Activated CD4-positive, alpha-beta T cell treated with anti-CD3 and anti-CD28 coated beads, Interleukin-2, amount 10 ng/mL, durations not matched to agents 24 days and 14 days (primary cell): ENCODE results near the gene SLC23A2. TPM values are rescaled to one million over a fixed set of nuclear protein-coding genes. Genes with fewer than 3 reads are reported as not detected.

Experiments used
- DNase-seq: peaks from one replicate; pipeline ENCODE4 v3.0.0; 2022
- H3K27ac Mint-ChIP-seq: one replicate; pipeline ENCODE4 v1.8.0; 2022; ENCODE audit warnings: mild to moderate bottlenecking, mixed read lengths
- H3K27me3 Mint-ChIP-seq: one replicate; pipeline ENCODE4 v1.8.0; 2022; ENCODE audit warnings: mixed read lengths
- H3K36me3 Mint-ChIP-seq: one replicate; pipeline ENCODE4 v1.8.0; 2022; ENCODE audit warnings: low read depth, mild to moderate bottlenecking, mixed read lengths
- H3K4me1 Mint-ChIP-seq: one replicate; pipeline ENCODE4 v1.8.0; 2021; ENCODE audit warnings: mixed read lengths
- H3K4me3 Mint-ChIP-seq: one replicate; pipeline ENCODE4 v1.8.0; 2022; ENCODE audit warnings: mild to moderate bottlenecking, moderate library complexity, mixed read lengths
- H3K9me3 Mint-ChIP-seq: one replicate; pipeline ENCODE4 v1.8.0; 2021; ENCODE audit warnings: mixed read lengths
- intact Hi-C: fragments of 100-400 bp; cut with micrococcal nuclease; formaldehyde crosslinking; loops from one replicate; pipeline ENCODE4 v1.15.1; 2023
- total RNA-seq: library from RNA; stranded (reverse); gene quantifications from 2 replicates; pipeline ENCODE4 v1.2.3, GENCODE V29; 2022

The SLC23A2 gene
- total RNA-seq, 1 donor from 2014 or later: 26.9 TPM

- H3K4me3 Mint-ChIP-seq: no peak overlapping the region
- no peaks in the 10 kb centered on the region for H3K9me3 Mint-ChIP-seq
- H3K36me3 Mint-ChIP-seq: peaks cover 16% of the 10 kb centered on the region
- intact Hi-C loops: no loop called here
- no peak overlapping the region for H3K27ac Mint-ChIP-seq
- no peak for DNase-seq
- no peaks in the 10 kb centered on the region for H3K4me1 Mint-ChIP-seq
- no peaks in the 10 kb centered on the region for H3K27me3 Mint-ChIP-seq
These were observed 95.7 kb downstream of the SLC23A2 start for GRCh38 chr20:4905613-4906012.

GRCh38 chr20:4905195-4905594, 96.1 kb downstream of the SLC23A2 start:
- Mint-ChIP-seq H3K27ac (no peak overlapping the region), H3K27me3 (no peaks in the 10 kb centered on the region), H3K4me3 (no peak overlapping the region), H3K9me3 (no peaks in the 10 kb centered on the region), H3K36me3 (peaks cover 14% of the 10 kb centered on the region), H3K4me1 (no peaks in the 10 kb centered on the region)
- no peak for DNase-seq
- intact Hi-C loops: no loop called here

- H3K4me1 Mint-ChIP-seq: no peaks in the 10 kb centered on the region
- DNase-seq: no peak
- intact Hi-C loops: no loop called here
These were observed 97.0 kb downstream of the SLC23A2 start for GRCh38 chr20:4904127-4904860.

GRCh38 chr20:4902788-4903187, 98.5 kb downstream of the SLC23A2 start:
- intact Hi-C loops: no loop called here
- Mint-ChIP-seq H3K4me1 (no peaks in the 10 kb centered on the region), H3K4me3 (no peak overlapping the region)

More at GRCh38 chr20:4904127-4904860, 97.0 kb downstream of the SLC23A2 start:
- Mint-ChIP-seq H3K27me3 (no peaks in the 10 kb centered on the region), H3K4me3 (no peak overlapping the region), H3K36me3 (peaks cover 15% of the 10 kb centered on the region), H3K9me3 (no peaks in the 10 kb centered on the region), H3K27ac (no peak overlapping the region)

GRCh38 chr20:4901031-4901818, 100.1 kb downstream of the SLC23A2 start:
- DNase-seq: no peak
- Mint-ChIP-seq H3K4me1 (peaks cover 4% of the 10 kb centered on the region), H3K36me3 (peaks cover 14% of the 10 kb centered on the region), H3K4me3 (no peak overlapping the region), H3K27ac (no peak overlapping the region), H3K27me3 (no peaks in the 10 kb centered on the region), H3K9me3 (no peaks in the 10 kb centered on the region)
- intact Hi-C loops: no loop called here

More at GRCh38 chr20:4902788-4903187, 98.5 kb downstream of the SLC23A2 start:
- Mint-ChIP-seq H3K27me3 (no peaks in the 10 kb centered on the region), H3K36me3 (peaks cover 16% of the 10 kb centered on the region), H3K27ac (no peak overlapping the region), H3K9me3 (no peaks in the 10 kb centered on the region)
- DNase-seq: no peak

GRCh38 chr20:4898282-4899244, 102.7 kb downstream of the SLC23A2 start:
- H3K27me3 Mint-ChIP-seq: no peaks in the 10 kb centered on the region
- H3K4me1 Mint-ChIP-seq: peaks cover 6% of the 10 kb centered on the region
- H3K27ac Mint-ChIP-seq: peak overlapping the region; percentile 18
- no peak overlapping the region for H3K4me3 Mint-ChIP-seq
- DNase-seq: no peak
- intact Hi-C loops: no loop called here
- peaks cover 14% of the 10 kb centered on the region for H3K36me3 Mint-ChIP-seq
- no peaks in the 10 kb centered on the region for H3K9me3 Mint-ChIP-seq

GRCh38 chr20:4897600-4897999, 103.7 kb downstream of the SLC23A2 start:
- H3K27ac Mint-ChIP-seq: no peak overlapping the region
- H3K9me3 Mint-ChIP-seq: no peaks in the 10 kb centered on the region

GRCh38 chr20:4896971-4897497, 104.3 kb downstream of the SLC23A2 start:
- Mint-ChIP-seq H3K36me3 (peaks cover 18% of the 10 kb centered on the region), H3K27me3 (no peaks in the 10 kb centered on the region), H3K27ac (no peak overlapping the region), H3K9me3 (no peaks in the 10 kb centered on the region), H3K4me3 (no peak overlapping the region), H3K4me1 (peaks cover 9% of the 10 kb centered on the region)
- intact Hi-C loops: no loop called here
- peak; percentile 64 for DNase-seq

More at GRCh38 chr20:4897600-4897999, 103.7 kb downstream of the SLC23A2 start:
- DNase-seq: no peak
- H3K4me1 Mint-ChIP-seq: peaks cover 8% of the 10 kb centered on the region
- H3K27me3 Mint-ChIP-seq: no peaks in the 10 kb centered on the region
- H3K36me3 Mint-ChIP-seq: peaks cover 17% of the 10 kb centered on the region
- intact Hi-C loops: no loop called here
- H3K4me3 Mint-ChIP-seq: no peak overlapping the region

GRCh38 chr20:4896119-4896702, 105.1 kb downstream of the SLC23A2 start:
- no peak for DNase-seq
- H3K4me1 Mint-ChIP-seq: peaks cover 9% of the 10 kb centered on the region
- H3K27me3 Mint-ChIP-seq: no peaks in the 10 kb centered on the region
- intact Hi-C loops: no loop called here
- H3K36me3 Mint-ChIP-seq: peaks cover 15% of the 10 kb centered on the region
- H3K27ac Mint-ChIP-seq: no peak overlapping the region
- H3K4me3 Mint-ChIP-seq: no peak overlapping the region
- H3K9me3 Mint-ChIP-seq: no peaks in the 10 kb centered on the region

GRCh38 chr20:4894981-4895381, 106.3 kb downstream of the SLC23A2 start:
- H3K9me3 Mint-ChIP-seq: no peaks in the 10 kb centered on the region
- H3K36me3 Mint-ChIP-seq: peaks cover 18% of the 10 kb centered on the region
- intact Hi-C loops: no loop called here
- no peak for DNase-seq
- H3K27me3 Mint-ChIP-seq: no peaks in the 10 kb centered on the region
- H3K4me1 Mint-ChIP-seq: peaks cover 9% of the 10 kb centered on the region
- H3K4me3 Mint-ChIP-seq: no peak overlapping the region
- H3K27ac Mint-ChIP-seq: no peak overlapping the region

GRCh38 chr20:4894409-4894808, 106.9 kb downstream of the SLC23A2 start:
- no peaks in the 10 kb centered on the region for H3K27me3 Mint-ChIP-seq
- peaks cover 20% of the 10 kb centered on the region for H3K36me3 Mint-ChIP-seq
- no peaks in the 10 kb centered on the region for H3K9me3 Mint-ChIP-seq
- intact Hi-C loops: no loop called here
- no peak overlapping the region for H3K27ac Mint-ChIP-seq
- DNase-seq: no peak
- H3K4me1 Mint-ChIP-seq: peaks cover 9% of the 10 kb centered on the region
- H3K4me3 Mint-ChIP-seq: no peak overlapping the region

- Mint-ChIP-seq H3K27ac (no peak overlapping the region), H3K27me3 (no peaks in the 10 kb centered on the region), H3K36me3 (peaks cover 18% of the 10 kb centered on the region), H3K4me3 (no peak overlapping the region), H3K4me1 (peaks cover 9% of the 10 kb centered on the region), H3K9me3 (no peaks in the 10 kb centered on the region)
- intact Hi-C loops: no loop called here
- DNase-seq: no peak
These were observed 107.6 kb downstream of the SLC23A2 start for GRCh38 chr20:4893709-4894108.

GRCh38 chr20:4891997-4892396, 109.3 kb downstream of the SLC23A2 start:
- H3K9me3 Mint-ChIP-seq: no peaks in the 10 kb centered on the region
- peaks cover 13% of the 10 kb centered on the region for H3K36me3 Mint-ChIP-seq
- H3K27me3 Mint-ChIP-seq: no peaks in the 10 kb centered on the region
- H3K27ac Mint-ChIP-seq: no peak overlapping the region
- H3K4me1 Mint-ChIP-seq: peaks cover 6% of the 10 kb centered on the region
- no peak overlapping the region for H3K4me3 Mint-ChIP-seq
- intact Hi-C loops: no loop called here
- no peak for DNase-seq
